IPS-20b (cell line): ENCODE results near the gene LPP.

Source experiments
- H3K27ac ChIP-seq: one replicate; pipeline ENCODE4 v1.5.1; 2013; ENCODE audit warnings: low read length
- H3K27me3 ChIP-seq: 2 replicates; pipeline ENCODE4 v1.6.1; 2013; ENCODE audit warnings: mild to moderate bottlenecking, low read length, inconsistent platforms; ENCODE audit not compliant: insufficient read depth
- H3K36me3 ChIP-seq: 2 replicates; pipeline ENCODE4 v1.6.1; 2013; ENCODE audit warnings: low read depth, mild to moderate bottlenecking, inconsistent platforms, low read length, moderate library complexity; ENCODE audit not compliant: insufficient read depth
- H3K4me1 ChIP-seq: 2 replicates; pipeline ENCODE4 v1.6.1; 2013; ENCODE audit warnings: mild to moderate bottlenecking, control low read depth, inconsistent platforms, low read length, moderate library complexity; ENCODE audit not compliant: insufficient read depth
- H3K4me3 ChIP-seq: 2 replicates; pipeline ENCODE4 v1.5.1; 2013; ENCODE audit warnings: mild to moderate bottlenecking, low read length, inconsistent platforms
- H3K9ac ChIP-seq: 2 replicates; pipeline ENCODE4 v1.6.1; 2013; ENCODE audit warnings: low read depth, mild to moderate bottlenecking, inconsistent platforms, low read length, moderate library complexity
- H3K9me3 ChIP-seq: 2 replicates; pipeline ENCODE4 v1.6.1; 2013; ENCODE audit warnings: mild to moderate bottlenecking, low read depth, low read length, inconsistent platforms; ENCODE audit not compliant: insufficient read depth

The LPP gene

GRCh38 chr3:188682316-188682715, 528.4 kb downstream of the LPP start:
- Histone ChIP-seq H3K4me1 (peaks cover 12% of the 10 kb centered on the region), H3K27ac (no peak overlapping the region), H3K4me3 (no peak overlapping the region), H3K27me3 (no peaks in the 10 kb centered on the region), H3K36me3 (no peaks in the 10 kb centered on the region), H3K9ac (no peak overlapping the region), H3K9me3 (no peaks in the 10 kb centered on the region)

GRCh38 chr3:188683032-188683521, 529.1 kb downstream of the LPP start:
- Histone ChIP-seq H3K27ac (no peak overlapping the region), H3K4me3 (no peak overlapping the region), H3K9me3 (no peaks in the 10 kb centered on the region), H3K4me1 (peaks cover 12% of the 10 kb centered on the region), H3K27me3 (no peaks in the 10 kb centered on the region), H3K36me3 (no peaks in the 10 kb centered on the region), H3K9ac (no peak overlapping the region)

GRCh38 chr3:188684276-188684675, 530.3 kb downstream of the LPP start:
- Histone ChIP-seq H3K9me3 (no peaks in the 10 kb centered on the region), H3K27me3 (no peaks in the 10 kb centered on the region)

GRCh38 chr3:188685789-188686188, 531.8 kb downstream of the LPP start:
- peaks cover 5% of the 10 kb centered on the region for H3K4me1 ChIP-seq
- no peaks in the 10 kb centered on the region for H3K36me3 ChIP-seq
- no peak overlapping the region for H3K4me3 ChIP-seq
- no peaks in the 10 kb centered on the region for H3K27me3 ChIP-seq
- no peaks in the 10 kb centered on the region for H3K9me3 ChIP-seq
- H3K9ac ChIP-seq = no peak overlapping the region
- H3K27ac ChIP-seq = no peak overlapping the region

More at GRCh38 chr3:188684276-188684675, 530.3 kb downstream of the LPP start:
- H3K9ac ChIP-seq = no peak overlapping the region
- H3K4me3 ChIP-seq = no peak overlapping the region
- peaks cover 12% of the 10 kb centered on the region for H3K4me1 ChIP-seq
- H3K27ac ChIP-seq = no peak overlapping the region
- no peaks in the 10 kb centered on the region for H3K36me3 ChIP-seq

GRCh38 chr3:188686324-188686723, 532.4 kb downstream of the LPP start:
- Histone ChIP-seq H3K4me1 (peaks cover 5% of the 10 kb centered on the region), H3K27ac (no peak overlapping the region), H3K36me3 (no peaks in the 10 kb centered on the region), H3K9ac (no peak overlapping the region), H3K9me3 (no peaks in the 10 kb centered on the region), H3K27me3 (no peaks in the 10 kb centered on the region), H3K4me3 (no peak overlapping the region)

GRCh38 chr3:188687389-188687788, 533.4 kb downstream of the LPP start:
- peaks cover 12% of the 10 kb centered on the region for H3K4me1 ChIP-seq
- no peak overlapping the region for H3K9ac ChIP-seq
- no peak overlapping the region for H3K4me3 ChIP-seq
- H3K9me3 ChIP-seq = no peaks in the 10 kb centered on the region
- no peak overlapping the region for H3K27ac ChIP-seq
- no peaks in the 10 kb centered on the region for H3K36me3 ChIP-seq
- no peaks in the 10 kb centered on the region for H3K27me3 ChIP-seq

- Histone ChIP-seq H3K36me3 (no peaks in the 10 kb centered on the region), H3K4me3 (no peak overlapping the region), H3K27ac (no peak overlapping the region), H3K9ac (no peak overlapping the region), H3K27me3 (no peaks in the 10 kb centered on the region), H3K4me1 (peaks cover 12% of the 10 kb centered on the region), H3K9me3 (no peaks in the 10 kb centered on the region)
Measured at GRCh38 chr3:188689101-188689574, 535.2 kb downstream of the LPP start.

GRCh38 chr3:188690064-188690463, 536.1 kb downstream of the LPP start:
- Histone ChIP-seq H3K27ac (no peak overlapping the region), H3K4me1 (peaks cover 12% of the 10 kb centered on the region), H3K4me3 (no peak overlapping the region), H3K27me3 (no peaks in the 10 kb centered on the region), H3K9ac (no peak overlapping the region), H3K9me3 (no peaks in the 10 kb centered on the region), H3K36me3 (no peaks in the 10 kb centered on the region)

- Histone ChIP-seq H3K4me1 (peaks cover 12% of the 10 kb centered on the region), H3K4me3 (no peak overlapping the region), H3K9ac (no peak overlapping the region), H3K27ac (no peak overlapping the region), H3K36me3 (no peaks in the 10 kb centered on the region), H3K9me3 (no peaks in the 10 kb centered on the region), H3K27me3 (no peaks in the 10 kb centered on the region)
Measured at GRCh38 chr3:188691004-188691403, 537.0 kb downstream of the LPP start.

- Histone ChIP-seq H3K27me3 (no peaks in the 10 kb centered on the region), H3K4me3 (no peak overlapping the region), H3K27ac (no peak overlapping the region), H3K9ac (no peak overlapping the region), H3K9me3 (no peaks in the 10 kb centered on the region), H3K36me3 (no peaks in the 10 kb centered on the region), H3K4me1 (peaks cover 12% of the 10 kb centered on the region)
Measured at GRCh38 chr3:188691665-188692064, 537.7 kb downstream of the LPP start.

- H3K36me3 ChIP-seq = no peaks in the 10 kb centered on the region
- H3K4me1 ChIP-seq = peaks cover 7% of the 10 kb centered on the region
- no peak overlapping the region for H3K4me3 ChIP-seq
- no peak overlapping the region for H3K27ac ChIP-seq
- H3K9ac ChIP-seq = no peak overlapping the region
- no peaks in the 10 kb centered on the region for H3K27me3 ChIP-seq
- H3K9me3 ChIP-seq = no peaks in the 10 kb centered on the region
Measured at GRCh38 chr3:188692700-188693099, 538.7 kb downstream of the LPP start.

GRCh38 chr3:188693435-188693834, 539.5 kb downstream of the LPP start:
- Histone ChIP-seq H3K4me3 (no peak overlapping the region), H3K9me3 (no peaks in the 10 kb centered on the region), H3K36me3 (no peaks in the 10 kb centered on the region), H3K27me3 (no peaks in the 10 kb centered on the region), H3K27ac (no peak overlapping the region), H3K9ac (no peak overlapping the region), H3K4me1 (peaks cover 7% of the 10 kb centered on the region)
